Sigmoid colon (tissue), 4 donors: ENCODE measurements around the gene CORO1C.

Experiments
- CTCF ChIP-seq, 4 experiments: fragments of 450-650 bp in 3 of 4; fragments of 200-600 bp in 1 of 4; IDR thresholded peaks; one replicate each; pipeline ENCODE4 v1.5.1; 2016 to 2019; ENCODE audit warnings: antibody characterized with exemption in 4 of 4, mild to moderate bottlenecking in 3 of 4, moderate library complexity in 2 of 4
- POLR2A ChIP-seq, 2 donors: fragments of 450-650 bp; IDR thresholded peaks; one replicate each; pipeline ENCODE4 v1.6.1; 2016; ENCODE audit warnings: antibody characterized with exemption in 2 of 2, mild to moderate bottlenecking in 2 of 2, moderate library complexity in 2 of 2
- POLR2AphosphoS5 ChIP-seq, 4 donors: sonication (generic); formaldehyde crosslinking; IDR thresholded peaks; one replicate each; pipeline ENCODE4 v1.6.1; 2017; ENCODE audit warnings: antibody characterized with exemption in 4 of 4

- TF ChIP-seq CTCF (IDR thresholded peaks at IDR 0.05) (no peak), POLR2A (IDR thresholded peaks at IDR 0.05) (no peak), POLR2AphosphoS5 (IDR thresholded peaks at IDR 0.05) (peak in 3 of 4 donors; percentile 20 to 48 (median 27))
These were observed 97.6 kb downstream of the CORO1C start, which contains the start of gene SELPLG for GRCh38 chr12:108633534-108634248.
